Panc1 (cell line): ENCODE measurements around the gene SEC16A.

ENCODE experiments used
- CTCF ChIP-seq: fragments of 450-650 bp; IDR thresholded peaks from 2 replicates; pipeline ENCODE4 v1.5.1; 2017; ENCODE audit warnings: mild to moderate bottlenecking
- SIN3A ChIP-seq: IDR thresholded peaks from 2 replicates; pipeline ENCODE4 v1.6.1; 2012; ENCODE audit warnings: low read depth, mild to moderate bottlenecking, low read length, moderate library complexity, borderline replicate concordance; ENCODE audit not compliant: insufficient read depth

GRCh38 chr9:136516191-136516654, 33.4 kb upstream of the SEC16A start:
- TF ChIP-seq SIN3A (no peak), CTCF (no peak)
